GM12878 (cell line): ENCODE measurements around the gene UNG. TPM values are rescaled to one million over a fixed set of nuclear protein-coding genes. Genes with fewer than 3 reads are reported as not detected.

Source experiments
- ATAC-seq: fragments of 200-7000 bp; cut with Tn5 transposase; 3 replicates; pipeline ENCODE4 v1.9.1; 2020; ENCODE audit warnings: mild to moderate bottlenecking, moderate library complexity
- BruUV-seq: library from RNA; stranded (reverse); fragments of 400-500 nt; replicated peaks from 2 replicates; lab custom pipeline; 2021; lab: Mats Ljungman, UMichigan
- CTCF ChIA-PET: fragments of 300-600 bp; sonication (Branson Sonifier 250); formaldehyde crosslinking; extraction: SDS; loops from one replicate; lab custom pipeline; 2021; ENCODE audit warnings: inconsistent platforms; lab: Yijun Ruan, JAX
- POLR2A ChIA-PET: fragments of 350-600 bp; formaldehyde crosslinking; extraction: SDS; loops from one replicate; lab custom pipeline; 2021; ENCODE audit warnings: inconsistent platforms; lab: Charles Lee
- RAD21 ChIA-PET: fragments of 300-600 bp; sonication (Branson Sonifier 250); formaldehyde crosslinking; loops from one replicate; lab custom pipeline; 2023; ENCODE audit warnings: antibody characterized with exemption; ENCODE audit not compliant: unreplicated experiment; lab: Charles Lee
- SMC1A ChIA-PET: fragments of 300-600 bp; sonication (Branson Sonifier 250); formaldehyde crosslinking; loops from one replicate; lab custom pipeline; 2023; ENCODE audit not compliant: unreplicated experiment, uncharacterized antibody; lab: Charles Lee
- DNase-seq: peaks from one replicate; pipeline ENCODE4 v3.0.0-alpha.2; 2011; ENCODE audit warnings: low read depth, low spot score
- FAIRE-seq: peaks from 3 replicates; lab custom pipeline; 2011; peaks lifted over from hg19 to GRCh38; lab: Jason Lieb, UNC
- H2AFZ ChIP-seq: 2 replicates; pipeline ENCODE4 v1.6.0; 2011; ENCODE audit warnings: low read depth, low read length, control low read depth; ENCODE audit not compliant: control insufficient read depth
- H3K27ac ChIP-seq: 2 replicates; pipeline ENCODE4 v1.5.1; 2011; ENCODE audit warnings: control low read depth; ENCODE audit not compliant: control insufficient read depth, insufficient read depth
- H3K27me3 ChIP-seq, 2 experiments: replicated peaks in 1 of 2; 2 replicates each; pipeline versions ENCODE4 v1.6.0 to v1.6.1; 2011; ENCODE audit warnings: low read length in 1 of 2; ENCODE audit not compliant: control insufficient read depth in 2 of 2, insufficient read depth in 2 of 2
- H3K36me3 ChIP-seq, 2 experiments: 2 replicates each; pipeline ENCODE4 v1.5.1; 2011; ENCODE audit warnings: low read length in 1 of 2; ENCODE audit not compliant: control insufficient read depth in 2 of 2, insufficient read depth in 2 of 2
- H3K4me1 ChIP-seq: 2 replicates; pipeline ENCODE4 v1.6.1; 2011; ENCODE audit warnings: mild to moderate bottlenecking, low read length, moderate library complexity, mixed read lengths; ENCODE audit not compliant: control insufficient read depth, insufficient read depth
- H3K4me2 ChIP-seq: 2 replicates; pipeline ENCODE4 v1.6.0; 2011; ENCODE audit warnings: control low read depth; ENCODE audit not compliant: control insufficient read depth, insufficient read depth
- H3K4me3 ChIP-seq: fragments of 200-600 bp; sonication (generic); 2 replicates; pipeline ENCODE4 v1.5.1; 2016
- H3K79me2 ChIP-seq: 2 replicates; pipeline ENCODE4 v1.6.0; 2011; ENCODE audit warnings: low read length; ENCODE audit not compliant: control insufficient read depth, insufficient read depth
- H3K9ac ChIP-seq: 2 replicates; pipeline ENCODE4 v1.8.0; 2011; ENCODE audit warnings: low read length, control low read depth, mixed read lengths; ENCODE audit not compliant: control insufficient read depth, insufficient read depth
- H3K9me3 ChIP-seq: replicated peaks from 3 replicates; pipeline ENCODE4 v1.5.1; 2011; ENCODE audit warnings: mild to moderate bottlenecking, low read length; ENCODE audit not compliant: control insufficient read depth, insufficient read depth
- H4K20me1 ChIP-seq: 2 replicates; pipeline ENCODE4 v1.6.0; 2011; ENCODE audit not compliant: control insufficient read depth, insufficient read depth
- ATF2 ChIP-seq: IDR thresholded peaks from 2 replicates; pipeline ENCODE4 v1.6.1; 2012; ENCODE audit warnings: low read length, inconsistent platforms
- BCL11A ChIP-seq: IDR thresholded peaks from 2 replicates; pipeline ENCODE4 v1.6.1; 2011; ENCODE audit warnings: low read depth, low read length
- BMI1 ChIP-seq: fragments of 450-650 bp; IDR thresholded peaks from 2 replicates; pipeline ENCODE4 v1.6.1; 2016; ENCODE audit warnings: mild to moderate bottlenecking, moderate library complexity, borderline replicate concordance
- CREM ChIP-seq: IDR thresholded peaks from 2 replicates; pipeline ENCODE4 v1.6.1; 2014; ENCODE audit warnings: antibody characterized with exemption, low read depth
- CTCF ChIP-seq, 3 experiments: IDR thresholded peaks in 2 of 3; conservative IDR thresholded peaks in 1 of 3; 2 replicates each; pipeline ENCODE4 v1.5.1; 2011; ENCODE audit warnings: low read depth in 3 of 3, low read length in 3 of 3, mild to moderate bottlenecking in 3 of 3, control low read depth in 2 of 3, moderate library complexity in 2 of 3, inconsistent platforms in 1 of 3, mixed read lengths in 1 of 3; ENCODE audit not compliant: control insufficient read depth in 2 of 3, insufficient read depth in 1 of 3; ENCODE audit errors: extremely low read depth in 1 of 3
- E2F8 ChIP-seq: fragments of 450-650 bp; IDR thresholded peaks from 2 replicates; pipeline ENCODE4 v1.6.1; 2018; ENCODE audit warnings: mild to moderate bottlenecking, low read depth, moderate library complexity; ENCODE audit not compliant: partially characterized antibody
- FOS ChIP-seq: IDR thresholded peaks from 3 replicates; pipeline ENCODE4 v1.6.1; 2011; ENCODE audit warnings: borderline replicate concordance; ENCODE audit not compliant: insufficient read length; ENCODE audit errors: extremely low read depth
- FOXM1 ChIP-seq: IDR thresholded peaks from 2 replicates; pipeline ENCODE4 v1.6.1; 2012; ENCODE audit warnings: low read depth, mild to moderate bottlenecking, inconsistent platforms, low read length, moderate library complexity
- GABPA ChIP-seq: IDR thresholded peaks from 2 replicates; pipeline ENCODE4 v1.6.1; 2014; ENCODE audit warnings: antibody characterized with exemption, low read depth, mild to moderate bottlenecking, inconsistent platforms
- MXI1 ChIP-seq: fragments of 150-350 bp; IDR thresholded peaks from 2 replicates; pipeline ENCODE4 v1.6.1; 2011; ENCODE audit warnings: low read depth, mild to moderate bottlenecking, inconsistent platforms, low read length, improper control_type of control experiment
- PAX8 ChIP-seq: fragments of 450-650 bp; IDR thresholded peaks from 2 replicates; pipeline ENCODE4 v1.6.1; 2017; ENCODE audit warnings: mild to moderate bottlenecking, moderate library complexity
- RBBP5 ChIP-seq: fragments of 200-600 bp; sonication (generic); conservative IDR thresholded peaks from 2 replicates; pipeline ENCODE4 v1.6.1; 2016
- SP1 ChIP-seq: IDR thresholded peaks from one replicate; pipeline ENCODE4 v1.6.1; 2011; ENCODE audit warnings: low read depth, low read length
- ZBTB4 ChIP-seq: fragments of 450-650 bp; formaldehyde crosslinking; IDR thresholded peaks from 2 replicates; pipeline ENCODE4 v1.4.0; 2022; ENCODE audit warnings: mild to moderate bottlenecking, moderate library complexity
- WGBS: methylation state at CpG from one replicate; pipeline ENCODE4 v1.1.6; 2016; ENCODE audit warnings: low lambda C conversion rate; ENCODE audit not compliant: insufficient replicate concordance, insufficient coverage; ENCODE audit errors: missing lambda C conversion rate; 5-methylcytosine and 5-hydroxymethylcytosine counted together
- in situ Hi-C: fragments of 300-500 bp; cut with MboI; formaldehyde crosslinking; loops from 9 replicates; pipeline ENCODE4 v1.14.3; 2018; ENCODE audit warnings: mixed read lengths
- intact Hi-C: fragments of 100-400 bp; cut with micrococcal nuclease; formaldehyde crosslinking; loops from one replicate; pipeline ENCODE4 v1.14.2; 2022; ENCODE audit not compliant: unreplicated experiment
- polyA plus RNA-seq, 11 experiments: library from polyadenylated mRNA; depleted of rRNA in 4 of 11; unstranded in 6 of 11; stranded (reverse) in 5 of 11; fragments of >200 nt; fragmentation: Nextera tagmentation in 4 of 11; fragmentation: Illumina TruSeq in 1 of 11; extraction: Ambion mirVana in 4 of 11; extraction: Trizol in 1 of 11; gene quantifications; 1 replicate in 1 of 11; 2 replicates in 10 of 11; pipeline versions ENCODE4 v1.2.1 to v1.2.3, GENCODE V29; 2011 to 2016; ENCODE audit warnings: inconsistent platforms in 2 of 11, missing spikeins in 2 of 11, low read depth in 1 of 11
- total RNA-seq, 4 experiments: library from RNA; depleted of rRNA in 3 of 4; stranded (reverse); fragments of >200 nt in 3 of 4; fragmentation: Illumina TruSeq in 1 of 4; extraction: Trizol in 1 of 4; gene quantifications; 2 replicates each; pipeline versions ENCODE4 v1.2.1 to v1.2.3, GENCODE V29; 2013 to 2021

UNG gene
- total and polyA plus RNA-seq, 10 of the 15 experiments (the other 5 are each of a cell fraction or from before 2014, with no cell fraction given): 9.5 to 81.9 (median 48.2) TPM

GRCh38 chr12:109100741-109101140, 3.3 kb downstream of the UNG start (continued):
- no peak for TF ChIP-seq E2F8
- TF ChIP-seq SP1: no peak
- no peak for TF ChIP-seq BMI1

GRCh38 chr12:109102491-109102890, 5.1 kb downstream of the UNG start:
- Histone ChIP-seq H4K20me1 (no peaks in the 10 kb centered on the region), H3K4me3 (no peak overlapping the region)
- CTCF ChIA-PET: interaction anchor here (1.2 to 2.0 kb wide), 2 partner anchors 10 kb away, joined by 3 to 9 read pairs; no protein-coding TSS in a partner anchor
- TF ChIP-seq CTCF (IDR thresholded peaks at IDR 0.05 in 2 of 3, conservative IDR thresholded peaks at IDR 0.05 in 1 of 3; ENCODE audit: control insufficient read depth in 2 of 3, extremely low read depth in 1 of 3, insufficient read depth in 1 of 3, low read depth in 3 of 3, low read length in 3 of 3): no peak
- TF ChIP-seq FOS: no peak
- no peak for TF ChIP-seq ATF2
- no peak for TF ChIP-seq FOXM1
- TF ChIP-seq GABPA: no peak
- no peak for TF ChIP-seq BCL11A
- no peak for TF ChIP-seq MXI1
- no peak for TF ChIP-seq ZBTB4 (CRISPR knock-in tag)
- TF ChIP-seq CREM: no peak
- TF ChIP-seq PAX8: no peak
- no peak for TF ChIP-seq RBBP5

More at GRCh38 chr12:109102491-109102890, 5.1 kb downstream of the UNG start:
- in situ Hi-C loops: no loop called here
- BruUV-seq: no TSS peak
- Histone ChIP-seq H3K4me2 (no peak overlapping the region), H3K4me1 (no peaks in the 10 kb centered on the region; the same call in 1 of the 2 replicates), H3K27me3 (no peaks in the 10 kb centered on the region), H3K9me3 (no peaks in the 10 kb centered on the region), H3K79me2 (peaks cover 15% of the 10 kb centered on the region), H3K36me3 (peaks cover 10 to 15% of the 10 kb centered on the region in 2 experiments), H3K27ac (no peak overlapping the region), H3K9ac (no peak overlapping the region), H2AFZ (no peak overlapping the region)
- ATAC-seq (no peak), FAIRE-seq (no peak), DNase-seq (no peak)
- POLR2A ChIA-PET: no interaction called here
- RAD21 ChIA-PET: no interaction called here
- intact Hi-C loops: no loop called here
- 96% methylated on average over 3 of the region's 3 CpGs for WGBS
- SMC1A ChIA-PET: interaction anchor here (0.7 kb wide), 1 partner anchor 9 kb away, joined by 3 read pairs; no protein-coding TSS in a partner anchor
